Activated naive CD4-positive, alpha-beta T cell treated with anti-CD3 and anti-CD28 coated beads for 36 hours (primary cell): ENCODE data around the gene CS. TPM values are rescaled to one million over a fixed set of nuclear protein-coding genes. Genes with fewer than 3 reads are reported as not detected.

ENCODE experiments used
- CTCF ChIA-PET: fragments of 350-600 bp; sonication (Branson Sonifier 250); formaldehyde crosslinking; loops from one replicate; lab custom pipeline; 2021; ENCODE audit warnings: antibody characterized with exemption; lab: Charles Lee
- DNase-seq: peaks from one replicate; pipeline ENCODE4 v3.0.0-alpha.2; 2020
- H3K27ac Mint-ChIP-seq: one replicate; pipeline ENCODE4 v1.8.0; 2021; ENCODE audit warnings: mild to moderate bottlenecking, mixed read lengths
- H3K27me3 Mint-ChIP-seq: one replicate; pipeline ENCODE4 v1.8.0; 2021; ENCODE audit warnings: low read depth, mixed read lengths
- H3K36me3 Mint-ChIP-seq: one replicate; pipeline ENCODE4 v1.8.0; 2021; ENCODE audit warnings: low read depth, mixed read lengths
- H3K4me1 Mint-ChIP-seq: one replicate; pipeline ENCODE4 v1.8.0; 2021; ENCODE audit warnings: low read depth, mixed read lengths
- H3K4me3 Mint-ChIP-seq: one replicate; pipeline ENCODE4 v1.8.0; 2021; ENCODE audit warnings: mild to moderate bottlenecking, moderate library complexity, mixed read lengths
- H3K9me3 Mint-ChIP-seq: one replicate; pipeline ENCODE4 v1.8.0; 2021; ENCODE audit warnings: mixed read lengths
- intact Hi-C: fragments of 100-400 bp; cut with micrococcal nuclease; formaldehyde crosslinking; loops from one replicate; pipeline ENCODE4 v1.15.1; 2023
- total RNA-seq, 2 experiments: library from RNA; stranded (reverse); gene quantifications; one replicate each; pipeline ENCODE4 v1.2.3, GENCODE V29; 2021

Gene CS
- total RNA-seq, 2 experiments from 2014 or later: 330 to 336 TPM

DNA sequence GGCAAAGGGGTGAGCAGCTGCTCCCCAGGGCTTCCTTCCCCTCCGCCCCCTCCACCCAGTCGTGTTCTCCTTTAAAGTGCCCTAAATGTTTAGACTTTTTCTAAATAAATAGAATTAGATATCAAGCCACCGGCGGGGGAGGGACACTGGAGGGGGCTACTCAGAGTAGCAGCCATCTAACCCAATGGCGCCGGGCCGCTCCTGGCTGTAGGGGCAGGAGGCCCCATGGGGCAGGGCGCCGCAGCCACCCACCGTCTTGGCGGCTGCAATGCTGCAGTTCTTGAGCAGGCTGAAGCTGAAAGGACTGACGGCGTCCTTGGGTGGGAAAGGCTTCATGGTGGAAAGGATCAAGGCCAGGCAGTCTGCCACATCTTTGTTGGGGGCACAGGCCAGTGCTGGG is 57.1 kb downstream of the CS start:
- DNase-seq: no peak
- H3K4me1 Mint-ChIP-seq: no peaks in the 10 kb centered on the region
- H3K4me3 Mint-ChIP-seq: no peak overlapping the region
- H3K36me3 Mint-ChIP-seq: peaks cover 17% of the 10 kb centered on the region
- no peaks in the 10 kb centered on the region for H3K9me3 Mint-ChIP-seq
- CTCF ChIA-PET: no interaction called here
- H3K27me3 Mint-ChIP-seq: no peaks in the 10 kb centered on the region
- H3K27ac Mint-ChIP-seq: no peak overlapping the region
- intact Hi-C loops: no loop called here

GRCh38 chr12:56241424-56242303 is 58.5 kb downstream of the CS start:
- Mint-ChIP-seq H3K9me3 (no peaks in the 10 kb centered on the region), H3K36me3 (peaks cover 13% of the 10 kb centered on the region), H3K27ac (no peak overlapping the region), H3K4me3 (no peak overlapping the region), H3K27me3 (no peaks in the 10 kb centered on the region), H3K4me1 (no peaks in the 10 kb centered on the region)
- CTCF ChIA-PET: no interaction called here
- intact Hi-C loops: no loop called here
- DNase-seq: no peak

- Mint-ChIP-seq H3K27ac (no peak overlapping the region), H3K4me1 (no peaks in the 10 kb centered on the region), H3K4me3 (no peak overlapping the region), H3K9me3 (no peaks in the 10 kb centered on the region), H3K27me3 (no peaks in the 10 kb centered on the region), H3K36me3 (peaks cover 7% of the 10 kb centered on the region)
- CTCF ChIA-PET: interaction anchor here (0.6 to 1.5 kb wide), 2 partner anchors 16 to 29 kb away, joined by 3 to 4 read pairs; partner anchors contain the start of gene RNF41
- no peak for DNase-seq
- intact Hi-C loops: no loop called here
Observed at GRCh38 chr12:56237552-56237951, 62.6 kb downstream of the CS start.

- intact Hi-C loops: no loop called here
- no peak overlapping the region for H3K4me3 Mint-ChIP-seq
- H3K9me3 Mint-ChIP-seq: no peaks in the 10 kb centered on the region
- no peak overlapping the region for H3K27ac Mint-ChIP-seq
- CTCF ChIA-PET: interaction anchor here (0.6 to 1.5 kb wide), 2 partner anchors 15 to 29 kb away, joined by 3 to 4 read pairs; partner anchors contain the start of gene RNF41
- H3K36me3 Mint-ChIP-seq: peaks cover 5% of the 10 kb centered on the region
- no peaks in the 10 kb centered on the region for H3K4me1 Mint-ChIP-seq
- DNase-seq: no peak
- H3K27me3 Mint-ChIP-seq: no peaks in the 10 kb centered on the region
Observed at GRCh38 chr12:56236985-56237384, 63.1 kb downstream of the CS start.

DNA sequence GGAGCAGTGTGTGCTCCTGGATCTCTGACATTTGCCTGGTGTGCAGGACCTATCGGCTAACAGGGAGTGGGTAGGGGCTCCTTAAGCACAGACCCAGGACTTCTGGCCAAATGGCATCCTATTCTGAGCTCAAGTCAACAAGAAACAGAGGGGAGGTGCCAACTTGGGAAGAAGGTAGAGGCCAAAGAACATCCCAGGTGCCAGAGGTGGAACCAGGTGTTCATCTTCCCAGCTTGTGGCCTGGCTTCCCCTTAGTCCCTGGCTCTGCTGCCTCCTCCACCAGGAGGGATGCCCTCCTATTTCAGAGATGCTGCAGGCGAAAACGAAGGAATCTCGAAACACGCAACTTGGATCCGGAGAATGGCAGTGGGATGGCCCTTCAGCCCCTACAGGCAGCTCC is 64.0 kb downstream of the CS start:
- H3K4me1 Mint-ChIP-seq: no peaks in the 10 kb centered on the region
- H3K27me3 Mint-ChIP-seq: no peaks in the 10 kb centered on the region
- no peak for DNase-seq
- intact Hi-C loops: no loop called here
- peaks cover 3% of the 10 kb centered on the region for H3K36me3 Mint-ChIP-seq
- CTCF ChIA-PET: no interaction called here
- H3K4me3 Mint-ChIP-seq: no peak overlapping the region
- no peaks in the 10 kb centered on the region for H3K9me3 Mint-ChIP-seq
- no peak overlapping the region for H3K27ac Mint-ChIP-seq

DNA sequence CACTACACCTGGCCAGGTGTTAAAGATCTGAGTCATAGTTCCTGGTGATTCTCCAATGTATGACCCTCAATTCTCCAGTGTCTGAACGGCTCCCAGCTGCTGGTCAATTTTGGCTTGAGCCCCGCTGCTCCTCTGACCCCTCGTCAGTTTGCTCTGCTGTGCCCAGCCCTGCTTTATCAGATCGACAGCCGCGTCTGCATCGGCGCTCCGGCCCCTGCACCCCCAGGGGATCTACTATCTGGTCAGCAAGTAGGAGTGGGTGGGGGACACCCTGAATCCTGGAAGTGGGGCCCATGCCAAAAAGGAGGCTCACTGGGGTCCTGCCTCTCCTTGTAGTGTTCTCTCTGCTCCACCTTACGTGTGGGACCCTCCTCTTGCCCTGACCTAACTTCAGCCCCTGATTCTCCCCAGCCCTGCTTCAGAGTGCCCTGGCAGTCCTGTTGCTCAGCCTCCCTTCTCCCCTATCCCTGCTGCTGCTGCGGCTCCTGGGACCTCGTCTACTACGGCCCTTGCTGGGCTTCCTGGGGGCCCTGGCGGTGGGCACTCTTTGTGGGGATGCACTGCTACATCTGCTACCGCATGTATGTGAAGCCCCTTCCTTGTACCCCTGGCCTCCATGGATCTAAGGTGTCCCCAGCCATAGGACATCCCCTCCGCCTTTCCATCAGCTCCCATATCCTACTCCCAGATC is 65.2 kb downstream of the CS start:
- H3K27ac Mint-ChIP-seq: no peak overlapping the region
- H3K4me3 Mint-ChIP-seq: no peak overlapping the region
- DNase-seq: no peak
- H3K36me3 Mint-ChIP-seq: peaks cover 5% of the 10 kb centered on the region
- intact Hi-C loops: no loop called here
- no peaks in the 10 kb centered on the region for H3K4me1 Mint-ChIP-seq
- CTCF ChIA-PET: interaction anchor here (0.6 to 1.4 kb wide), 3 partner anchors 18 to 32 kb away, joined by 3 to 6 read pairs (median 4); partner anchors contain the start of gene COQ10A
- no peaks in the 10 kb centered on the region for H3K9me3 Mint-ChIP-seq
- H3K27me3 Mint-ChIP-seq: no peaks in the 10 kb centered on the region

- CTCF ChIA-PET: interaction anchor here (0.5 to 1.2 kb wide), 2 partner anchors 233 to 305 kb away, joined by 4 to 5 read pairs; no protein-coding TSS in a partner anchor
- no peaks in the 10 kb centered on the region for H3K27me3 Mint-ChIP-seq
- H3K4me1 Mint-ChIP-seq: no peaks in the 10 kb centered on the region
- intact Hi-C loops: no loop called here
- H3K36me3 Mint-ChIP-seq: peaks cover 9% of the 10 kb centered on the region
- no peak overlapping the region for H3K4me3 Mint-ChIP-seq
- no peak overlapping the region for H3K27ac Mint-ChIP-seq
- H3K9me3 Mint-ChIP-seq: no peaks in the 10 kb centered on the region
- no peak for DNase-seq
Observed at GRCh38 chr12:56231184-56231582, 68.9 kb downstream of the CS start.

DNA sequence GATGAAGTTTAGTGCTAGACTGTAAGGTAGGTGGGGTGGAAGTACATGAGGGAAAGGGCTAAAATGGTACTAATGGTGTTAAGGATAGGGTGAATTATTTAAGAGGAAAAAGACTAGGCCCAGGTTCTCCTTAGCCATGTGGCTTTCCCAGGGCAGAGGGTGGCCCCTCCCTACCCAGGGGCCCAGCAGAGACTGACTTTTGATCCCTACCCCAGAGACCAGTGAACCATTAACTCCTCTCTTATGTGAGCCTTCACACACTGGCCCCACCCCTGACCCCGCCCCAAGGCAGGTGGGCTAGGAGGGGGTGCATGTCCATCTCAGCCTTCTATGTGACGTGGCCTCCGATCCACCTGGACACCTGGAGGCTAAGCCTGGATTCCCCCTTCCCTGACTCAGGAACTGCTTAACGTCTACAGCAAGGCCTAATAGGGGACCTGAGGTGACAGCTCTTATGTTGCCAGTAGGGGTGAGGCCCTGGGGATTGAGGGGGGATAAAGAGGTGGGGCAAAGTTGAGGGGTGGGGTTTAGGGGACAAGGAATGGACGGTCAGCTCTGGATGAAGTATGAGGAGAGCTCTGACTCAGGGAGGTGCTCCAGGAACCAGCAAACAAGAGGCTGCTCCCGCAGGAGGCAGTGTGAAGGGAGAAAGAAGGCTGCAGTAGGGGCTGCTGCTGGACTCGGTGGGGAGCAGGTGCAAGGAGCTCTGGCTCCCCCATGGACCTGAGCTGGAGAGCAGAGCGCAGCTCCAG is 69.5 kb downstream of the CS start:
- no peaks in the 10 kb centered on the region for H3K27me3 Mint-ChIP-seq
- peaks cover under 1% of the 10 kb centered on the region for H3K4me1 Mint-ChIP-seq
- no peaks in the 10 kb centered on the region for H3K9me3 Mint-ChIP-seq
- no peak overlapping the region for H3K4me3 Mint-ChIP-seq
- DNase-seq: no peak
- H3K36me3 Mint-ChIP-seq: peaks cover 12% of the 10 kb centered on the region
- CTCF ChIA-PET: interaction anchor here (0.5 to 1.2 kb wide), 2 partner anchors 234 to 306 kb away, joined by 4 to 5 read pairs; no protein-coding TSS in a partner anchor
- intact Hi-C loops: no loop called here
- H3K27ac Mint-ChIP-seq: no peak overlapping the region

DNA sequence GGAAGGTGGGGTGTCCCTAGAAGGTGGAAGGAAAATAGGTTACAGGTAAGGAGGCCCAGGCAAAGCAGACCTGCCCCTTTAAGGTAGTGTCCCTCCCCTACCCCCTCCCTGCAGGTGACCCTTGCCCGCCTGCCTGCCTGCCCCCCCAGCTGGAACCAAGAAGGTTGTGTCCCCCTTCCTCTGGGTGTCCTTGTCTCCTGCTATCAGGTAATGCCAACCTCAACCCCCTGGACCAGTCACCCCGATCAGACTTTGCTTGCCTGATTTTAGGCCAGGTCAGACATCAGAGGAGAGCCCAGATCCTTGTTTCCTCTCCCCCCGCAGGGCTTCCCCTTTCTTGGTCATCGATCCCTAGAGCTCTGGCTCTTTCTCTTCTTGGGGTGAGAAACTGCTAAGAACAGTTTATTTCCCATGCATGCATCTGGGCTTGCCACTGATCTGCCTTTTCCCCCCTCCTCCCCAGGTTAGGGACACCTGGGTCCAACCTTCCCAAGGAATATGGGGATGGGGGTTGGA is 70.2 kb downstream of the CS start, which contains the start of gene SLC39A5:
Gene SLC39A5 (plus strand): TSS at position 136 of the 516 bp plus-strand sequence. CDS start 1,224 bp downstream, outside the sequence.
- CTCF ChIA-PET: no interaction called here
- no peak within 1 kb of the TSS for H3K4me3 Mint-ChIP-seq
- peaks cover 7% of the 10 kb centered on the region for H3K4me1 Mint-ChIP-seq
- H3K27ac Mint-ChIP-seq: no peak within 1 kb of the TSS
- no peaks in the 10 kb centered on the region for H3K27me3 Mint-ChIP-seq
- H3K36me3 Mint-ChIP-seq: peaks cover 12% of the 10 kb centered on the region
- DNase-seq: no peak
- intact Hi-C loops: no loop called here
- no peaks in the 10 kb centered on the region for H3K9me3 Mint-ChIP-seq

DNA sequence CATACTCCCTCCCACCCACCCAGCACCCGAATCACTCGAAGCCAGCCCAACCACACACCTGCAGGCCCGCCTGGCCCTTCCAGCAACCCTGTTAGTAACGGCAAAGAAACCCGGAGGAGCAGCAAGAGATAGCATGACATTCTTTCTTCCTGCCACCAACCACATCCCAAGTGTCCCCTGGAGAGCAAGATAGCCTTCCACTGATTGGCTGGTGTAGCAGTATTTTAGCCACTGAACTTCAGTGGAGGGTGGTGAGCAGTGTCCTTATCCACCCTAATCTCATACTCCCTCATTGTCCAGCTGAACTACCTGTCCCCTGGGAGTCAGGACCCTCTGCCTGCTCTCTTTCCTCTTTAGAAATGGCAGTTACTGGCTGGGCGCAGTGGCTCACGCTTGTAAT is 71.0 kb downstream of the CS start:
- Mint-ChIP-seq H3K9me3 (no peaks in the 10 kb centered on the region), H3K4me1 (peaks cover 11% of the 10 kb centered on the region), H3K36me3 (peaks cover 12% of the 10 kb centered on the region), H3K27me3 (no peaks in the 10 kb centered on the region), H3K4me3 (no peak overlapping the region), H3K27ac (no peak overlapping the region)
- DNase-seq: no peak
- intact Hi-C loops: no loop called here
- CTCF ChIA-PET: interaction anchor here (1.5 kb wide), 1 partner anchor 29 kb away, joined by 3 read pairs; the partner anchor contains the start of gene ANKRD52

DNA sequence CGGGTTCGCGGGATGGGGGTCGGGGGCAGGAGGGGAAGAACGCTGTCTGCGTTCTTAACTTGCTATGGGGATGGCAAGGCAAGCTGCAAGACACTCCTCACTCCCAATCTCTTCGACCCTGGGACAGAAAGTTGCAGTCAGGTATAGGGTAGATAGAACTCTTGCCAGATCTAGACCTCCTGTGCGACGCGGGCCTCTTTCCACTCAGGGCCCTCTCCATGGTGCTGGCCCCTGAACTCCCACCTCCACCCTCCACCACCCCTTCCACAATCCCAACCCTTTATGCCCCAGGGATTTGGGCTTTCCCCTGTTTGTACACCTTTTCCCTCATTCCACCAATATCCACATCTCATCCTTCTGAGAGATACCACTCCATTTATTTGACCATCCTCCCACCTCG is 75.2 kb downstream of the CS start:
- Mint-ChIP-seq H3K36me3 (peaks cover 12% of the 10 kb centered on the region), H3K4me1 (peaks cover 37% of the 10 kb centered on the region), H3K9me3 (no peaks in the 10 kb centered on the region), H3K27ac (peak overlapping the region; percentile 93), H3K27me3 (no peaks in the 10 kb centered on the region), H3K4me3 (peak overlapping the region; percentile 99)
- intact Hi-C loops: loop anchor here (1.0 to 5.0 kb wide), 17 partner anchors 18 to 500 kb away; partner anchors contain the start of genes ANKRD52, CS, IL23A and MYL6B
- DNase-seq: peak; percentile 8
- CTCF ChIA-PET: interaction anchor here (1.7 kb wide), 1 partner anchor 106 kb away, joined by 3 read pairs; no protein-coding TSS in a partner anchor
